ENCODE results near the gene NLRC3.

NLRC3 gene

GRCh38 chr16:3495176-3495575 lies 82.0 kb downstream of the NLRC3 start, which contains the start of gene C16orf90:
TSS of gene C16orf90 (minus strand) at chr16:3495489. CDS start at chr16:3495421, 68 bp downstream.
- no peak for TF ChIP-seq CTCF (IDR thresholded peaks at IDR 0.05; ENCODE audit: insufficient read depth, missing control alignments)
- FAIRE-seq (no peak), DNase-seq (ENCODE audit: insufficient read length, low spot score) (no peak)

DNA sequence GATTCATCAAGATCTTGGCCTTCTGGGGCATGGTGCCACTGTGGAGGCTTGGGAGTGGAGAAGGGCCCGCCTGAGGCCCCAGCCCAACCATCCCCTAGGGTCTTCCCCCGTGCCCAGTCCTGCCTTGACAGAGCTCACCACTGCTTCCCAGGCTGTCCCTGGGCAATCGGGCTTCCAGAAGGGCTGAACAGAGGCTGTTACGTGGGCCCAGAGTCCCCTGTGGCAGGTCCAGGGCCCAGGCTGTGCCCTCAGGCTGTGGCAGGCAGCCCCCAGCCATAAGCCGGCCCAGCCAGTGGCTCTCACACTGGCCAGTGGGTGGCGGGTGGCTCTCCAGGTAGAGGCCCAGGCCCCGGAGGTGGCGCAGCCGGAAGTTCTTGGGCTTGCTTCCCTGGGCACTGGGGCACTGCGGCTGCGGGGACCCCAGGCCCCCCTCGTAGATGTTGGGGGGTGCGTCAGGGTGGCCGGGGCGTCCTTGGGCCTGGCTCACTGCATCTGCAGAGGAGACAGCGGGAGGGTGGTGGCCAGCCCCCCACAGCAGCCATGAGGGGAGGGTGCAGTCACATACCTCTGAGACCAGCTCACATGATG lies 82.7 kb downstream of the NLRC3 start:
- TF ChIP-seq CTCF (IDR thresholded peaks at IDR 0.05; ENCODE audit: insufficient read depth, missing control alignments): no peak
- FAIRE-seq (no peak), DNase-seq (ENCODE audit: insufficient read length, low spot score) (no peak)

GRCh38 chr16:3492356-3492755 lies 84.8 kb downstream of the NLRC3 start:
- no peak for DNase-seq (ENCODE audit: insufficient read length, low spot score)
- no peak for TF ChIP-seq CTCF (IDR thresholded peaks at IDR 0.05; ENCODE audit: insufficient read depth, missing control alignments)
- FAIRE-seq: no peak

DNA sequence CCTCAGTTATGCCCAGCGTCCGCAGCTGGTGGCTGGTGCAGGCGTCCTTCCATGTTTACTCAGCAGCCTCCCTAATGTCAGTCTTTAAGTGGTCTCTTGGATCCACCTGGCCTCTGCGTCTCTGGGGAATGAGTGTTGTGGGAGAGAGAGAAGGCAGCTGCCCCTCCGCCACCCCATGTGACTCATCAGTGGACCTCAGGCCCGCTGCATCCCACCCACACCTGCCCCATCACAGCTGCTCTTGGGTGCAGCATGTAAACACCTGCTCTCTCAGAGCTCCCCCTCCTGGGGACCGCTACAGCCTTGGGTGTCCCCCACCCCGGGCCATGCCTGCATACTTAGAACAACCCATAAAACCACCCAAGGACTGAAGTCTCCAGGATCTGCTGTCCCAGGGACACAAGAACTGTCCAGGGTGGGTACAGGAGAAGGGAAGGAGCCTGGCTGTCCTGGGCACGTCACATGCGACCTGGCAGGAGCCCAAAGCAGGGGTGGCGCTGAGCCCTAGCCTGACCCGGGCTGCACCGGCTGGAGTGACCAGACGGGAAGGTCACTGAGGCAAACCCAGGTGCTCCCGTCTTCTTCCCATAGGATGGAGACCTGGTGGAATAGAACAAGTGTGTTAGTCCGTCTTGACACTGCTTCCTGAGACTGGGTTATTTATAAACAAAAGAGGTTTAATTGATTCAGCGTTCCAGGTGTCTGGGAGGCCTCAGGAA lies 86.1 kb downstream of the NLRC3 start:
- no peak for TF ChIP-seq CTCF (IDR thresholded peaks at IDR 0.05; ENCODE audit: insufficient read depth, missing control alignments)
- FAIRE-seq: no peak
- DNase-seq (ENCODE audit: insufficient read length, low spot score): no peak

All from D721Med (cell line).